ENCODE data around the gene ZNF813. TPM values are rescaled to one million over a fixed set of nuclear protein-coding genes. Genes with fewer than 3 reads are reported as not detected.
A peak's percentile ranks its signal among the peaks of the same experiment; 100 is the strongest.

ZNF813 gene
- total and polyA plus RNA-seq, 2 donors (not counting 1 experiment from before 2014, with no cell fraction given) = 1.2 to 10.8 TPM

- peak overlapping the region; percentile 64 for H3K4me3 Mint-ChIP-seq
- WGBS (ENCODE audit: insufficient coverage) = no CpG with 5 or more reads among the region's 1 CpG
- ATAC-seq (ENCODE audit: low read depth) = no peak
- H3K27ac ChIP-seq (ENCODE audit: low read length in 2 of 2) = no peak overlapping the region
- H3K27me3 ChIP-seq (replicated peaks in 1 of 4; ENCODE audit: control extremely low read depth in 1 of 4, control insufficient read depth in 3 of 4, insufficient read depth in 4 of 4, low read length in 3 of 4) = no peaks in the 10 kb centered on the region
- TF ChIP-seq CTCF (IDR thresholded peaks at IDR 0.05) = no peak
- no peak for TF ChIP-seq EZH2 (IDR thresholded peaks at IDR 0.05; ENCODE audit: borderline replicate concordance, insufficient read depth, low read depth, low read length, poor library complexity, severe bottlenecking)
- H3K79me2 ChIP-seq (ENCODE audit: control insufficient read depth, insufficient read depth, low read length) = no peaks in the 10 kb centered on the region
- H2AFZ ChIP-seq (ENCODE audit: insufficient read depth, low read depth, low read length, poor library complexity, severe bottlenecking) = no peak overlapping the region
- ChIA-PET POLR2A (no interaction called here), CTCF (no interaction called here)
- no peak overlapping the region for H3K4me2 ChIP-seq (replicated peaks; ENCODE audit: low read depth, low read length, poor library complexity, severe bottlenecking)
- H3K4me3 ChIP-seq (ENCODE audit: control extremely low read depth in 1 of 5, extremely low read depth in 1 of 5, insufficient read depth in 1 of 5, low read depth in 2 of 5, low read length in 4 of 5) = no peak overlapping the region
- no peaks in the 10 kb centered on the region for H3K36me3 ChIP-seq (replicated peaks in 1 of 2; ENCODE audit: control extremely low read depth in 1 of 2, control insufficient read depth in 1 of 2, extremely low read depth in 1 of 2, insufficient read depth in 2 of 2, low read length in 1 of 2)
- H3K27me3 Mint-ChIP-seq = no peaks in the 10 kb centered on the region
- intact Hi-C loops (cut with micrococcal nuclease) = no loop called here
- peaks cover 7 to 15% of the 10 kb centered on the region in 2 donors for H3K4me1 ChIP-seq (ENCODE audit: control insufficient read depth in 2 of 2, insufficient read depth in 2 of 2, low read length in 2 of 2)
- peaks cover 0 to 46% (median 10%) of the 10 kb centered on the region in 3 donors for H3K9me3 ChIP-seq (ENCODE audit: control extremely low read depth in 1 of 3, control insufficient read depth in 2 of 3, insufficient read depth in 1 of 3, low read length in 2 of 3)
- H3K27ac Mint-ChIP-seq = peak overlapping the region; percentile 42
- no peak overlapping the region for H3K9ac ChIP-seq (ENCODE audit: low read length)
- peaks cover 10% of the 10 kb centered on the region for H3K9me3 Mint-ChIP-seq (ENCODE audit: insufficient read depth)
- peaks cover 16% of the 10 kb centered on the region for H3K4me1 Mint-ChIP-seq
- no peaks in the 10 kb centered on the region for H4K20me1 ChIP-seq (ENCODE audit: control insufficient read depth, insufficient read depth, low read length, poor library complexity, severe bottlenecking)
- no peak for DNase-seq
Observed at GRCh38 chr19:53518716-53519115, 51.2 kb downstream of the ZNF813 start.

- Mint-ChIP-seq H3K4me3 (peak overlapping the region; percentile 64), H3K4me1 (peaks cover 16% of the 10 kb centered on the region), H3K9me3 (ENCODE audit: insufficient read depth) (peaks cover 10% of the 10 kb centered on the region), H3K27ac (peak overlapping the region; percentile 63), H3K27me3 (no peaks in the 10 kb centered on the region)
- CTCF ChIA-PET = interaction anchor here (1.0 to 2.2 kb wide), 2 partner anchors 48 to 324 kb away, joined by 3 to 7 read pairs; no protein-coding TSS in a partner anchor
- intact Hi-C loops (cut with micrococcal nuclease) = no loop called here
- TF ChIP-seq CTCF (IDR thresholded peaks at IDR 0.05) (no peak), EZH2 (IDR thresholded peaks at IDR 0.05; ENCODE audit: borderline replicate concordance, insufficient read depth, low read depth, low read length, poor library complexity, severe bottlenecking) (no peak)
- no peaks in the 10 kb centered on the region for H3K79me2 ChIP-seq (ENCODE audit: control insufficient read depth, insufficient read depth, low read length)
- DNase-seq (peak; percentile 13), ATAC-seq (ENCODE audit: low read depth) (no peak)
- POLR2A ChIA-PET = no interaction called here
- no peaks in the 10 kb centered on the region for H4K20me1 ChIP-seq (ENCODE audit: control insufficient read depth, insufficient read depth, low read length, poor library complexity, severe bottlenecking)
- no peaks in the 10 kb centered on the region for H3K36me3 ChIP-seq (replicated peaks in 1 of 2; ENCODE audit: control extremely low read depth in 1 of 2, control insufficient read depth in 1 of 2, extremely low read depth in 1 of 2, insufficient read depth in 2 of 2, low read length in 1 of 2)
- no peak overlapping the region for H3K4me2 ChIP-seq (replicated peaks; ENCODE audit: low read depth, low read length, poor library complexity, severe bottlenecking)
- H3K9me3 ChIP-seq (ENCODE audit: control extremely low read depth in 1 of 3, control insufficient read depth in 2 of 3, insufficient read depth in 1 of 3, low read length in 2 of 3) = peaks cover 0 to 46% (median 10%) of the 10 kb centered on the region in 3 donors
- no peak overlapping the region for H3K4me3 ChIP-seq (ENCODE audit: control extremely low read depth in 1 of 5, extremely low read depth in 1 of 5, insufficient read depth in 1 of 5, low read depth in 2 of 5, low read length in 4 of 5)
- no peak overlapping the region for H2AFZ ChIP-seq (ENCODE audit: insufficient read depth, low read depth, low read length, poor library complexity, severe bottlenecking)
- WGBS (ENCODE audit: insufficient coverage) = 100% methylated on average over 6 of the region's 7 CpGs
- H3K27me3 ChIP-seq (replicated peaks in 1 of 4; ENCODE audit: control extremely low read depth in 1 of 4, control insufficient read depth in 3 of 4, insufficient read depth in 4 of 4, low read length in 3 of 4) = no peaks in the 10 kb centered on the region
- H3K9ac ChIP-seq (ENCODE audit: low read length) = no peak overlapping the region
- no peak overlapping the region for H3K27ac ChIP-seq (ENCODE audit: low read length in 2 of 2)
- peaks cover 7 to 15% of the 10 kb centered on the region in 2 donors for H3K4me1 ChIP-seq (ENCODE audit: control insufficient read depth in 2 of 2, insufficient read depth in 2 of 2, low read length in 2 of 2)
Observed at GRCh38 chr19:53519446-53519845, 51.9 kb downstream of the ZNF813 start.

Measured in B cell (primary cell).